OCI-LY7 (cell line): ENCODE measurements around the gene COPS4. TPM values are rescaled to one million over a fixed set of nuclear protein-coding genes. Genes with fewer than 3 reads are reported as not detected.
A peak's percentile ranks its signal among the peaks of the same experiment; 100 is the strongest.

Experiments used
- BruUV-seq: library from RNA; stranded (reverse); fragments of 400-500 nt; replicated peaks from 2 replicates; lab custom pipeline; 2021; lab: Mats Ljungman, UMichigan
- CTCF ChIA-PET: fragments of 300-600 bp; sonication (Branson Sonifier 250); formaldehyde crosslinking; loops from one replicate; lab custom pipeline; 2022; ENCODE audit warnings: antibody characterized with exemption; ENCODE audit not compliant: unreplicated experiment; lab: Charles Lee
- POLR2A ChIA-PET: fragments of 300-600 bp; sonication (Branson Sonifier 250); formaldehyde crosslinking; loops from one replicate; lab custom pipeline; 2022; ENCODE audit warnings: antibody characterized with exemption; lab: Charles Lee
- DNase-seq: peaks from one replicate; pipeline ENCODE4 v3.0.0-alpha.2; 2015; ENCODE audit warnings: low spot score
- H2AFZ ChIP-seq: fragments of 200-600 bp; sonication (generic), shearing (Covaris generic); 2 replicates; pipeline ENCODE4 v1.6.1; 2014; ENCODE audit warnings: mild to moderate bottlenecking, antibody characterized with exemption, low read length, moderate library complexity
- H3K27ac ChIP-seq: fragments of 200-600 bp; sonication (generic); 2 replicates; pipeline ENCODE4 v1.5.1; 2014; ENCODE audit warnings: mixed run types, low read depth, mild to moderate bottlenecking, moderate library complexity, low read length, inconsistent platforms; ENCODE audit not compliant: poor library complexity, severe bottlenecking
- H3K36me3 ChIP-seq: fragments of 200-600 bp; sonication (generic); 2 replicates; pipeline ENCODE4 v1.6.1; 2014; ENCODE audit warnings: mild to moderate bottlenecking, antibody characterized with exemption, low read length, moderate library complexity, mixed read lengths; ENCODE audit not compliant: insufficient read depth
- H3K4me1 ChIP-seq: fragments of 200-600 bp; sonication (generic); 2 replicates; pipeline ENCODE4 v1.5.1; 2014; ENCODE audit warnings: mild to moderate bottlenecking, low read length; ENCODE audit not compliant: insufficient read depth, poor library complexity, severe bottlenecking
- H3K4me2 ChIP-seq: fragments of 200-600 bp; sonication (generic); 2 replicates; pipeline ENCODE4 v1.6.1; 2014; ENCODE audit warnings: mild to moderate bottlenecking, low read length
- H3K4me3 ChIP-seq: fragments of 200-600 bp; sonication (generic); 2 replicates; pipeline ENCODE4 v1.5.1; 2014; ENCODE audit warnings: mild to moderate bottlenecking, low read depth, low read length; ENCODE audit not compliant: poor library complexity, severe bottlenecking
- H3K79me2 ChIP-seq: fragments of 200-600 bp; sonication (generic); 2 replicates; pipeline ENCODE4 v1.6.1; 2016; ENCODE audit warnings: low read depth, mild to moderate bottlenecking, low read length, moderate library complexity, mixed read lengths; ENCODE audit not compliant: insufficient read depth
- H3K9me2 ChIP-seq: fragments of 200-600 bp; sonication (generic); 2 replicates; pipeline ENCODE4 v1.6.1; 2016; ENCODE audit warnings: mild to moderate bottlenecking, low read length, mixed read lengths; ENCODE audit not compliant: insufficient read depth
- H3K9me3 ChIP-seq: fragments of 200-600 bp; sonication (generic); 2 replicates; pipeline ENCODE4 v1.6.1; 2014; ENCODE audit warnings: mild to moderate bottlenecking, mixed run types, low read length, mixed read lengths
- H4K20me1 ChIP-seq: fragments of 200-600 bp; sonication (generic); 2 replicates; pipeline ENCODE4 v1.6.1; 2014; ENCODE audit warnings: mild to moderate bottlenecking, antibody characterized with exemption, low read length, moderate library complexity, mixed read lengths; ENCODE audit not compliant: insufficient read depth
- EZH2phosphoT487 ChIP-seq: fragments of 200-600 bp; sonication (generic); IDR thresholded peaks from 2 replicates; pipeline ENCODE4 v1.6.1; 2018; ENCODE audit warnings: low read depth, borderline replicate concordance, mild to moderate bottlenecking, mixed run types, antibody characterized with exemption, low read length, moderate library complexity, mixed read lengths
- intact Hi-C: fragments of 100-400 bp; cut with micrococcal nuclease; formaldehyde crosslinking; loops from one replicate; pipeline ENCODE4 v1.10.0; 2022; ENCODE audit not compliant: unreplicated experiment
- total RNA-seq, 2 experiments: library from RNA; depleted of rRNA in 1 of 2; stranded (reverse); fragments of >200 nt in 1 of 2; shearing (Covaris generic) in 1 of 2; gene quantifications; 2 replicates each; pipeline ENCODE4 v1.2.3, GENCODE V29; 2014 to 2022
- TF ChIP-seq, protein P1 (sequence below): fragments of 200-600 bp; sonication (generic); conservative IDR thresholded peaks from 2 replicates; pipeline ENCODE4 v1.5.1; 2014; ENCODE audit warnings: mild to moderate bottlenecking, antibody characterized with exemption, low read length, moderate library complexity, mixed read lengths

COPS4 gene
- total RNA-seq, 2 experiments from 2014 or later: 38.5 to 38.9 TPM

DNA sequence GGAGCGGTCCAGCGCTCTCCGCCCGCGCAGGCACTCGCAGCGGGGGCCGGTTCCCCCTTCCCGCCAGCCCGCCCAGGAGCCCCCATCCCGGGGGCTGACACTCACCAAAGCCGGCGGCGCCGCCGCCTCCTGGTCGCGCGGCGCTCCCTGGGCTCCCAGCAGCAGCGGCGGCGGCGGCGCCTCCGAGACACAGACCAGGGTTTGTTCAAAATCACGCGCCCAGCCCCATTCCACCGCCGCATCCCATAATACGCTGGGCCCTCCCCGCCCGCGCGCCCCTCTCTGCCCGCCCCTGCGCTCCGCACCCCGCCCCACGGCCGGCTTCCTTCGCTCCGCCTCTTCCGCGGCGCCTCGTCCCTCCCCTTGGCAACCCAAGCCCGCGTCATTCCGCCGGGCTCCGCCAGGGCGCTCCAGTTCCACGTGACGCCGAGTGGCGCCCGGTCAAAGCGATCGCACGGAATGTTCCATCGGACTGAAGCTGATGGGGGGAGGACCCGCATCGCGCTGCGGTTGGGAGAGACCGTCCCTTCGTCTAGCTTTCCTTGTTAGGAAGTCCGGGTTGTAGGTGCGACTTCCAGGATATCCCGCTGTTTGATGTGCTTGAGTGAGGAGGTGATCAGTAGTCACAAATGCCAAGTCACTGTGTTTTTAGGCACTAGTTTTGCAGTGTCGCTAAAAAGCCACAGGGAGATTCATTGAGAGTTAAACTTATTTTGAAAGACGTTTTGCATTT, 22.1 kb upstream of the COPS4 start:
- H2AFZ ChIP-seq: peak overlapping the region; percentile 88; the same call in 1 of the 2 replicates
- peaks cover 7% of the 10 kb centered on the region; the same call in 1 of the 2 replicates for H4K20me1 ChIP-seq
- ChIA-PET POLR2A (interaction anchor here (0.6 to 3.5 kb wide), 12 partner anchors 10 to 192 kb away, joined by 3 to 41 read pairs (median 4); partner anchors contain the start of genes COPS4 and THAP9), CTCF (interaction anchor here (0.8 to 1.2 kb wide), 2 partner anchors 22 to 113 kb away, joined by 3 to 4 read pairs; partner anchors contain the start of gene COPS4)
- H3K9me3 ChIP-seq: no peaks in the 10 kb centered on the region
- TF ChIP-seq, protein P1, sequence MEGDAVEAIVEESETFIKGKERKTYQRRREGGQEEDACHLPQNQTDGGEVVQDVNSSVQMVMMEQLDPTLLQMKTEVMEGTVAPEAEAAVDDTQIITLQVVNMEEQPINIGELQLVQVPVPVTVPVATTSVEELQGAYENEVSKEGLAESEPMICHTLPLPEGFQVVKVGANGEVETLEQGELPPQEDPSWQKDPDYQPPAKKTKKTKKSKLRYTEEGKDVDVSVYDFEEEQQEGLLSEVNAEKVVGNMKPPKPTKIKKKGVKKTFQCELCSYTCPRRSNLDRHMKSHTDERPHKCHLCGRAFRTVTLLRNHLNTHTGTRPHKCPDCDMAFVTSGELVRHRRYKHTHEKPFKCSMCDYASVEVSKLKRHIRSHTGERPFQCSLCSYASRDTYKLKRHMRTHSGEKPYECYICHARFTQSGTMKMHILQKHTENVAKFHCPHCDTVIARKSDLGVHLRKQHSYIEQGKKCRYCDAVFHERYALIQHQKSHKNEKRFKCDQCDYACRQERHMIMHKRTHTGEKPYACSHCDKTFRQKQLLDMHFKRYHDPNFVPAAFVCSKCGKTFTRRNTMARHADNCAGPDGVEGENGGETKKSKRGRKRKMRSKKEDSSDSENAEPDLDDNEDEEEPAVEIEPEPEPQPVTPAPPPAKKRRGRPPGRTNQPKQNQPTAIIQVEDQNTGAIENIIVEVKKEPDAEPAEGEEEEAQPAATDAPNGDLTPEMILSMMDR: peak; percentile 47
- TF ChIP-seq EZH2phosphoT487: no peak
- peak overlapping the region; percentile 97 for H3K4me3 ChIP-seq
- H3K9me2 ChIP-seq: no peaks in the 10 kb centered on the region
- intact Hi-C loops: loop anchor here (1.0 to 5.0 kb wide), 5 partner anchors 21 to 641 kb away; partner anchors contain the start of gene HNRNPD
- peaks cover 23% of the 10 kb centered on the region for H3K4me1 ChIP-seq
- H3K79me2 ChIP-seq: peaks cover 44% of the 10 kb centered on the region
- peak; percentile 99 for DNase-seq
- peak overlapping the region; percentile 92 for H3K27ac ChIP-seq
- BruUV-seq: no TSS peak
- peaks cover 4% of the 10 kb centered on the region; the same call in 1 of the 2 replicates for H3K36me3 ChIP-seq
- H3K4me2 ChIP-seq: peak overlapping the region; percentile 96

DNA sequence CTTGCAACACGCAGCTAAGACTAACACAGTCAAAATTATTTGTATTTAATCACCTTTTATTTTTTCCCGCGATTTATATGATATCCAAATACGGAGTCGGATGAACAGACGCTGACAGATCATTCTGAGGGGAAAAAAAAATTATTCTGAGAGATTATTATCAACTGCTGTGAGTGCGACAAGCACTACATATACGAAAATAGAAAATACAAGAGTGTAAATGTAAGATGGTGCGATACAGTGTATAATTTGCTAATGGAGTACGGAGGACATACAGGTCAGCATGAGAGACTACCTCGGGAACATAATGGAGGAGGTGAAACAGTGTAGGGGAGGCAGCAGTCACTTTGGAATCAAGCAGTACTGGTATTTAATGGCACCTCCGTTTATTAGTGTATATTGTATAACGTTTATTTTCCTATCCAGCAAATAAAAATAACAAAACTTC, 21.5 kb upstream of the COPS4 start:
- peak overlapping the region; percentile 86 for H3K4me2 ChIP-seq
- H3K4me1 ChIP-seq: peaks cover 17% of the 10 kb centered on the region
- TSS peak; percentile 95 for BruUV-seq
- no peaks in the 10 kb centered on the region for H3K9me3 ChIP-seq
- CTCF ChIA-PET: interaction anchor here (0.8 to 1.2 kb wide), 2 partner anchors 22 to 114 kb away, joined by 3 to 4 read pairs; partner anchors contain the start of gene COPS4
- peak overlapping the region; percentile 88; the same call in 1 of the 2 replicates for H2AFZ ChIP-seq
- peak overlapping the region; percentile 97 for H3K4me3 ChIP-seq
- POLR2A ChIA-PET: interaction anchor here (0.6 to 3.5 kb wide), 10 partner anchors 12 to 191 kb away, joined by 3 to 41 read pairs (median 4); partner anchors contain the start of genes COPS4 and THAP9
- H4K20me1 ChIP-seq: peaks cover 7% of the 10 kb centered on the region; the same call in 1 of the 2 replicates
- H3K27ac ChIP-seq: peak overlapping the region; percentile 56
- H3K36me3 ChIP-seq: peaks cover 4% of the 10 kb centered on the region; the same call in 1 of the 2 replicates
- intact Hi-C loops: loop anchor here (1.0 to 5.0 kb wide), 3 partner anchors 21 to 641 kb away; partner anchors contain the start of gene HNRNPD
- no peaks in the 10 kb centered on the region for H3K9me2 ChIP-seq
- TF ChIP-seq, protein P1: no peak
- no peak for TF ChIP-seq EZH2phosphoT487
- peak; percentile 38 for DNase-seq
- H3K79me2 ChIP-seq: peaks cover 39% of the 10 kb centered on the region
